NCI-H226 (cell line): ENCODE results near the gene SSNA1.

Experiments
- DNase-seq: peaks from one replicate; pipeline ENCODE4 v3.0.0-alpha.2; 2015

SSNA1 gene

DNA sequence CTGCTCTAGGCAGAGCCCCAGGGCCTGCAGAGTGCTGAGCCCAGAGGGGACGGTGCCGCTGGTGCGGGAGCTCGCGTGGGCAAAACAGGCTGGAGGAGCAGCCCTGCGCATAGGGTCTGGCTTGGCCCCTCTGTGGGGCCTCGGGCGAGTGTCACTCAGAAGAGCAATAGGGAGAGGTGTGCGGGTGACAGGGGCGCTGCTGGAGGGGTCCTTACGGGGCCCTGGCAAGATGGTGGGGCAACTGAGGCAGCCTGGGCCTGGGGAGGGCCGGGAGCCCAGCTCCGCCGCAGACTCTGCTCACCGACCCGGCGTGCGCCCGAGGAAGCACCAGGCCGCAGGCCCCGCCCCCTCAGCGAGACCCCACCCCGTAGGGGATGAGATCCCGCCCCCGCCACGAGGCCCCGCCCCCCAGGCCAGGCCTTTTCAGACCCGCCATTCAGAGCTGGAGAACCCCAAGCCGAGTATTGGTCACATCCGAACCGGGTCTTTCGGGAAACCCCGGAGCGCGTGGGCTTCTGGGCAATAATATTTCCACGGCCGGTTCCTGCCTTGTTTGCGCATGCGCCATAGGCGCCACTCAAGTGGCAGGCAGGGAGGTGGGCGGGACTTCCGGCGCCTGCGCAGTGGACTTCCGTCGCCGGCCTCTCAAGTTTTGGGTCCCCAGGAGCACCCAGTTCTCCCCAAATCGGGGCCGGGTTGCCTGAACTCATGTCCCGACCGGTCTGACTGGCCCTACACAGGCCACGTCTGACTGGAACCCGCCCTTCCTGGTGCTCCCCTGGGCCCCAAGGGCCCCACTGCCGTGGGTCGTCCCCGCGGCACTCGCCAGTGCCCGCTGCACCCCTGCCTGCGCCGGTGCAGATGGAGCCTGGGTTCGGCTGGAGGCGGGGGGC lies 34.8 kb downstream of the SSNA1 start:
- peak; percentile 94 for DNase-seq

DNA sequence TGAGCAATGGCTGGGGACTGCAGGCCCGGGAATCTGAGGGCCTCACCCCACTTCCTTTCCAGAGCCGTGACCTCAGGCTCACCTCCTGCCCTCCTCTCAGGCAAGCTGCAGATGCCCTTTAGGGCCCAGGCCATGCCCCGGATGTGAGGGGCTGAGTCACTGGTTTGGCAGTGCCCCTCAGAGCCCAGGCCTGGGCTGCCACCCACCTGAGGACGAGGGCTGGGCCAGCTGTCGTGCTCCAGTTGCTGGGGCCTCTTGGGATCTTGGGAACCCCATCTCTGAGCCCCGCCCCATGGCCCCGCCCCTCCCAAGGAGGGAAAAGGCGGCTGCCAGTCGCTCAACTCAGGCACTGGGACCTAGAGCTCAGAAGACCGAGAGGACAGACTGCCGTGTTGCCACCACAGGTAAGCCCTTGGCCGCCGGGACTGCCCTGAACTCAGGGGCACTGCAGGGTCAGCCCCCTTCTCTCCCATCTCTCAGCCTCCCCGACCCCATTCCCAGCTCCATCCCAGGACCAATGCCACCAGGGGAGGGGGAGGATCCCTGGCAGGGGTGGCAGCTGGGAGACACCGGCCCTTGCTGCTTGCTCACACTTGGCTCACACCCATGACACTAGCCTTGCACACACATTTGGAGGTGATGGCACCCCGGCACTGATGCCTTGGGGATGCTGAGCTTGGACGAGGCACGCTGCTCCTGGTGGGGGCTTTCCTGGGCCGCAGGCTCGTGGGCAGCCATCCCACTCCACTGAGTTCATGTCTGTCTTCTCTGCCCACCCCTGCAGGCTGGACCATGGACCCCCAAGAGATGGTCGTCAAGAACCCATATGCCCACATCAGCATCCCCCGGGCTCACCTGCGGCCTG lies 36.6 kb downstream of the SSNA1 start, which contains the start of gene CYSRT1:
Gene CYSRT1, plus strand, starts transcription at position 345 of the 865 bp plus-strand sequence. Its CDS starts 448 bp downstream, at position 793.
- DNase-seq, result no peak

DNA sequence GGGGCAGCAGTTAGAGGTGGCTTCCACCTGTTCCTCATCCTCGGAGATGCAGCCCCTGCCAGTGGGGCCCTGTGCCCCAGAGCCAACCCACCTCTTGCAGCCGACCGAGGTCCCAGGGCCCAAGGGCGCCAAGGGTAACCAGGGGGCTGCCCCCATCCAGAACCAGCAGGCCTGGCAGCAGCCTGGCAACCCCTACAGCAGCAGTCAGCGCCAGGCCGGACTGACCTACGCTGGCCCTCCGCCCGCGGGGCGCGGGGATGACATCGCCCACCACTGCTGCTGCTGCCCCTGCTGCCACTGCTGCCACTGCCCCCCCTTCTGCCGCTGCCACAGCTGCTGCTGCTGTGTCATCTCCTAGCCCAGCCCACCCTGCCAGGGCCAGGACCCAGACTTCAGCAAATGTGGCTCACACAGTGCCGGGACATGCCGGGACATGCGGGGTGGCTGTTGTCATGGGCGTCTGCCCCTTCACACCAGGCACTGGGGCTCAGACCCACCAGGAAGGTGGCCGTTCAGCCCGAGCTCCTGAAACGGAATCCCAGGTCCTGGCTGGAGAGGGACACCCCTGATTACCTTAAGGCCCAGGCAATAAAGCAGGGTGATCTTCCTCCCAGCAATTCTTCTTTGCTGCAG lies 37.3 kb downstream of the SSNA1 start:
- no peak for DNase-seq

DNA sequence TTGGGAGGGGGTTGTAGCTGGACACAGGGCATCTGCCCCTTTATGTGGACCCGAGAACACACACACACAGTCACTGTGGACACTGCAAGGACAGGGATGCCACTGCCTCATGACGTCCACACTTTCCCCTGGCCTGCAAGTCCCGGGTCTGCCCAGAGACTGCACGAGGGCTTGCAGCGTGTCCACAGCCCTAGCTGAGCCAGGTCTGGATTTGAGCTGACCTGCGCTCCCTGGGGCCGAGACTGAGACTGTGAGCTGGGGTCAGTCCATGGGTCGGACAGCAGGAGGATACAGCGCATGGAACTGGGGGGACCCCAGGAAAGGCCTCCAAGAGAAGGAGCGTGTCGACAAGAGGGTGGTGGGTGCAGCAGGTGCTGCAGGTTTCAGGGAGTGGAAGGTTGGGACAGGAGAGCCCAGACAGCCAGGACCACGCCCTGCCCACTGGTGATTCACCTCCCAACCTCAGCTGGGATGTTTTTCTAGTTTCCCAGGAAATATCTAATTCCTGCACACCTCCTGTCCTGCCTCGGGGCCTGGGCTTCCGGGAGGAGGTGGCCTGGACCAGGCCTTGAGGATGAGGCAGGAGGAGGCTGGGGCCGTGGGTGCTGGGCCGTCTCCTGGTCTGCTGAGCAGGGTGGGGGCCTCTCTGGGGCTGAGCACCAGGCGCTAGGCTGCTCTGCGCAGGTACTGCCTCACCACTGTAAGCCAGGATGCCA lies 38.0 kb downstream of the SSNA1 start:
- DNase-seq, result peak; percentile 81

DNA sequence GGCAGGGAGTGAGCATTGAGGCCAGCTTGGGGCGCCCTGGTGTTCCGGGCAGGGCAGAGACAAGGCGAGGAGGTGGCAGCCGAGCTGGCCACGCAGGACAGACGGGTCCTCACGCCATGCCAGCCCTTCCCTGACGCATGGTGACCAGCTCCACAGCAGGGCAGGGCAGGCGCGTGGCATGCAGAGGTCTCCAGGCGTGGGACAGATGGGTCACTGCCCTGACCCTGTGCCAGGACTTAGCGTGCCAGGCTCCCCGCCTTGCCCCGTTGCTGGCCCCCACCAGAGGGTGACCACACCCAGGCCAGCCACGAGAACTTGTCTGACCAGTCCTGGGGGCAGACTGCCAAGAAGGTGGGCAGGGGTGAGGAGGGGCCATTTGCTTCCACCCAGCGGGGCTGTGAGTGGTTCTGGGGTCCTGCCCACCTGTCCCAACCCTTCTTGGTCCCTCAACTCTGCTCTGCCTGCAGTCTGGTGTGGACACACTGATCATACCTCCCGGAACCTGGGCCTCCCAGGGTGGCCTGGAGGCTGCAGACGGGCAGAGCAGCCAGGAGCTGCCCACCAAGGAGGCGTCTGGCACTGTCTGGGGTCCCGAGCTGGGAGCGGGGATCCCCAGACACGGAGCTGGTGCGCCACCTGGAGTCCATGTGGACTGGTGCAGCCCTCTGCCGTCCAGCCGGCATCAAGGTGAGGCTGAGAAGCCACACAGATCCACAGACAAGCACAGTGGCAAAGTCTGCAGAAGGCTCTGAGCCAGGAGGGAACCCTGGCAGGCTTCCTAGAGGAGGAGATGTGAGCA lies 38.8 kb downstream of the SSNA1 start, which contains the start of gene RNF224:
Gene RNF224, plus strand, starts transcription at position 449 of the 799 bp plus-strand sequence. CDS start 834 bp downstream, outside the sequence.
- peak; percentile 68 for DNase-seq

DNA sequence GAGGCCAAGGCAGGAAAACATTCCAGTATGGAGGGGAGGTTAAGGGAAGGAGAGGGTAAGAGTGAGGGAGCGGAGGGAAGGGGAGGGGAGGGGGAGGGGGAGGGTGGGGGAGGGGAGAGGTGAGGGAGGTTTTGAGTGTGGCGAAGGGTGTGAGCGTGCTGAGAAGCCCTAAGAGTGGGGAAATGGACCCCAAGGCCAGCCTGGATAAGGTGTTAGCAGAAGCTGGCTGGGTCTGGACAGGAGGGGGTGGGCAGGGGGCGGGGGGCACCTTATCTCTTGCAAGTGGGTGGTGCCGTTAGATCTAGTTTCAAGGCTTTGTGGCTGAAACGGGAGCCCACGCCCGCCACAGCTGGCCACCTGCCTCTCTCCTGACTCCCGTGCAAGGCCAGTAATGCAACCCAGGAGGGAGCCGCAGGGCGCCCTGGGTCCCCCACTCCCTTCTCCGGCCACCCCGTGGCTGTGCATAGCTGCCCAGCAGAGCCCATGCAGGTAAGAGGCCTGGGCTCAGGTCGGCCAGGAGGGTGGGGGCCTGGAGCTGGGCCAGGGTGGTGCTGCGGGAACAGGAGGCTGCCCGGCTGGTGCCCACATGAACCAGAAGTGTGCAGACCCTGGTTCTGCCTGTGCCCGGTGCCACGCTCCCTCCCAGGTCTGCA lies 39.5 kb downstream of the SSNA1 start:
- DNase-seq, result no peak

DNA sequence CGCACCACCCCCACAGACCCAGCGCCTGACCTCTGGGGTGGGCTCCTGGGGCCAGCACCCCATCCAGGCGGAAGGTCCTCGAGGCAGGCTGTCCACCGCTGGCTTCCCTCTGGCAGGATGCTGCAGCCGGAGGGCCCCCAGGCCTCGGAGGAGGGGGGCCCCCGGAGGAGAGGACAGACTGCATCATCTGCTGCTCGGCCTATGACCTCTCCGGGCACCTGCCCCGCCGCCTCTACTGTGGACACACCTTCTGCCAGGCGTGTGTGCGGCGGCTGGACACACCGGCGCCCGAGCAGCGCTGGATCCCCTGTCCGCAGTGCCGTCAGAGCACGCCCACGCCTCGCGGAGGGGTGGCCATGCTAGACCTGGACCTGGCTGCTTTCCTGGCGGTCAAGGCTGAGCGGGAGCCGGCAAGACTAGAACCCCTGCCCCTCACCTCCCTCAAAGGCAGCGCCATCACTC lies 40.1 kb downstream of the SSNA1 start:
- no peak for DNase-seq

DNA sequence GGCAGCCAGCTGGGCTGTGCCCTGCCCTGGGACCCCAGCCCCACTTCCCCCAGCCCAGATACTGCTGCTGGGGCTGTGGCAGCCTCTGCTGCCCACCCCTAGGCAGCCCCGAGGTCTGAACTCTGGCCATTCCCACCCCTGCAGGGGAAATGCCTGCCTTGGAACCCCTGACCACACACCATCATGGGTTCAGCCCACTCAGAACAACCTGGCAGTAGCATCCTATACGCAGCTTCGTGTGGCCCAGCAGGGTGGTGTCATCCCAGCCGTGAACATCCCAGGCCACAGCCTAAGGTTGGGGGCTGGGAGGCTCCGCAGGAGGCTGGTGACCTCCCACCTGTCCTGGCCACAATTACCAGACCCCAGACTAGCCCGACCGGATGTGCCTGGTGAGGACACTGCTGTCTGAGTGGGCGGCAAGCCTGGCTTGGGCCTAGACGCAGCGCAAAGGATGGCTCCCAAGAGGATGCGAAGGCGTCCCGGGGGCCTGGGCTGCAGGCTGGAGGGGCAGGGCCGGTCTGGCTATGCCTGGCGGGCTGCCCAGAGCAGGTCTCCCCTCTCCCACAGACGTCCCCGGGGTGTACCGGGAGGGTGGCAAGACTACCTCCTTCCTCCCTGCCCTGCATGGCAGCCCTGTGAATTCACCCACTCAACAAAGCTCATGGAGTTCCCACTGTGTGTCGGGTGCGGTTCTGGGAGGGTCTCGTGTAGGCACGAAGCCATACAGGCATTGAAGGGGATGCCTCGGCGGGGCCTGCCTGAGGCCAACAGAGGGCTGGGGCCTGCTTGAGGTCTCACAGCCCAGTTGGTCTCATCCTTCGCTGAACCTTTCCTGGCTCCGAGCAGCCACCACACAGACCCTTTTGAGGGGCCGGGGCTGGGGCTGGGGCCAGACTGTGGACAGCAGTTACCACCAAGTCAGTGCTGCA lies 40.8 kb downstream of the SSNA1 start:
- DNase-seq, result no peak

DNA sequence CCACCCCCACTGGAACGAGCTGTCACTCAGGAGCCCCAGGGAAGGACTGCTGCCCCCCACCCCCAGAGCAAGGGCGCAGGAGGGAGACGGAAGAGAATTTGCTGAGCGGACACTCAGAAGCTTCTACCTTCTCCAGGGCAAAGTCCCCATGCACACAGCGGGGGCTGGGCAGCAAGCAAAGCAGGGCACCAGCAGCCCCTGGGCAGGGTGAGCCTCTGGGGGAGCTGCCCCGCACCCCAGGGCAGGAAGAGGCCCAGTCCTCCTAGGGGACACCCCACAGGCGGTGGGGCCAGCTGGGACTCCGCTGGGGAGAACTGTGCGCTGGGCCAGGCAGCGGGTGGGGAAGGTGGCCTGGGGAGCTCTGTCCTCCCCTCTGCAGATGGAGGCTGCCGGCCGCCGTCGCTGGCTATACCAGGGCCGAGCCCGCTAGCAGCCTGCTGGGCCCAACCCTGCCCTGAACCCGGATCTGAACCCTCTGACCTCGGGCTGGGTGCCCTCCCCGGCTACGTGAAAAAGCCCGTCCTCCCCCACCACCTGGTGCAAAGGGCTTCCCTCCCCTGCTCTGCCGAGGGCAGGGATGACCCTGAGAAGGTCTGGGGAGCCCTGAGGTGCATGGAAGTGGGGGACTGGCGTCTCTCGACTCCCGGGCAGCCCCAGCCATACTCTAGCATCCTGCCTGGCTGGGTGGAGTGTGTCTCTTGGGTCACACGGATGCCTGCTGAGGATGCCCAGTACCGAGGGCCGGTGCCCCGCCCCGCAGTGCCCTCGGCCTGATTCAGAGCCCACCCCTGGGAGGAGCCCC lies 41.6 kb downstream of the SSNA1 start:
- DNase-seq, result no peak

DNA sequence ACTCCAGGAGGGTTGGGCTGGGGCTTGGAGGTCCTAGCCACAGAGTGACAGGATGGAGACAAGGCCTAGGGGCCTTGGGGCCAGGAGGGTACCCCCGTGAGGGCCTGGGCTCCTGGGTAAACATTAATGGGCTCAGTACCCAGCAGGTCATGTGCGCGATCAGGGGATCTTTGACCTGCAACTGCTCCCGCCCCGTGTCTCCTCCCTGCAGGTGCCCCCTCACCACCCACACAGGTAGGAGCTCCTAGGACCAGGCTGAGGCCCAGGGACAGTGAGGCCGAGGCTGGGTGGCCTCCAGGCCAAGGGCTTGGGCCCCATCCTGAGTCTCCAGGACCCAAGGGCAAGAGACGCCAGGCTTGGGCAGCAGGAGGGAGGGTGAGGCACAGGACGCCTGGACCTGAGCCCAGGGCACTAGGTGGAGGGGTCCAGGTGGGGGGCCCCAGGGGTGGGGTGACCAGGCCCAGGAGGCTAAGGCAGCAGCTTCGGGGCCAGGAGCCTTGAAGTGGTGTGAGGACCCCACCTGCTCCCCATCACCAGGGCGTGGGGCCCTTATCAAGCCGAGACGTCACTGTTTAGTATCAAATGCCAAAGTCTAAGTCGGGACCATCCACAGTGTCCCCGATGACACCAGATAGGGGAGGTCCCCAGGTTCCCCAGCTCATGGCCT lies 42.4 kb downstream of the SSNA1 start, which contains the start of gene SLC34A3:
Gene SLC34A3, plus strand, starts transcription at position 197 of the 667 bp plus-strand sequence. CDS start 802 bp downstream, outside the sequence.
- no peak for DNase-seq

DNA sequence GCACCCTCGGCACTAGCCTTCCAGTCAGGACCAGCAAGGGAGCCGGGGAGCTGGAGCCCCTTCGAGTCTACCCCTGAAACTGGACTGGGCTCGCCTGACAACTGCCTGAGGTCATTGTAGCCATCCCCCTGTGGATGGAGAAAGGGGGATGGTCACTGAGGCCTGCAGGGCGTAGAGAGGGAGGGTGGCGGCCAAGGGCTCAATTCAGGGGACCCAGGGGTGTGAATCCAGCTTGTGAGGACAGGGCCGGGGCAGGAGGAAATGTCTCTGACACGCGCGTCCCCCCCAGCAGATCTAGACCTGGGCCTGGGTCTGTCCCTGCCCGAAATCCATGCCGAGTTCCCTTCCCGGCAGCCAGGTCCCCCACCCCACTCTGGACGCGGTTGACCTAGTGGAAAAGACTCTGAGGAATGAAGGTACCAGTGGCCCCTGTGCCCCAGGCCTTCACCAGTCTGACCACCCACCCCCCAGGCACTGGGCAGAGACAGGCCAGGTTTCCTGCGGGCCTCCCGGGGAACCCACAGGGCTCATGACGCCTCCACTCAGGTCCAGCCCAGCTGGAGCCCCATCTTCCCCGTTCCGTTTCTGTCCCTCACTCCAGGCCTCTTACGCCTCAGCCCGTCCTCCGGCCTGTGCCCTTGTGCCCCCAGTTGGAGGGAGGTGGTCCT lies 43.0 kb downstream of the SSNA1 start:
- no peak for DNase-seq

DNA sequence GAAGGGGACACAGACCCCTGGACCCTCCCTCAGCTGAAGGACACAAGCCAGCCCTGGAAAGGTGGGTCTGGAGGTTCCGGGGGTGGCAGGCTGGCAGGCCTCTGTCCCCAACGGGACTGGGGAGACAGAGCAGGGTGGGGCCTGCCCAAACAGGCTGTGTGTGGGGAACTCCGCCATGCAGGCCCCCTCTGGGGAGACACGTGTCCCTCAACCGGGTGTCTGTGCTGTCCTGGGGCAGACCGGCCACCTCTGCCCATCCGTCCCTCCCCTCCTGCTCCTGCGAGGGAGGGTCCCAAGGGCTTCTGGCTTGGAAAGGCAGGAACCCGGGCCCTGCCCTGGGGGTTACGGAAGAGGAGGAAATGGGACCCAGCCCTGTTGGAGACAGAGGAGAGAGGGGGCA lies 43.6 kb downstream of the SSNA1 start:
- no peak for DNase-seq

DNA sequence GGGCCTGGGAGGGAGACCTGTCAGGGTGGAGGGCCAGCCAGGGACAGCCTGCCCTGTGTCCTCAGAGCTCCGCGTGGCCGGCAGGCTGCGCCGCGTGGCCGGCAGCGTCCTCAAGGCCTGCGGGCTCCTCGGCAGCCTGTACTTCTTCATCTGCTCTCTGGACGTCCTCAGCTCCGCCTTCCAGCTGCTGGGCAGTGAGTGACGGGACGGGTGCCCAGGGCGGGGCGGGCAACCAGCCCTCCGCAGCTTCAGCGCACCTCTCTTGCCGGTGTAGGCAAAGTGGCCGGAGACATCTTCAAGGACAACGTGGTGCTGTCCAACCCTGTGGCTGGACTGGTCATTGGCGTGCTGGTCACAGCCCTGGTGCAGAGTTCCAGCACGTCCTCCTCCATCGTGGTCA lies 44.0 kb downstream of the SSNA1 start:
- DNase-seq, result no peak

DNA sequence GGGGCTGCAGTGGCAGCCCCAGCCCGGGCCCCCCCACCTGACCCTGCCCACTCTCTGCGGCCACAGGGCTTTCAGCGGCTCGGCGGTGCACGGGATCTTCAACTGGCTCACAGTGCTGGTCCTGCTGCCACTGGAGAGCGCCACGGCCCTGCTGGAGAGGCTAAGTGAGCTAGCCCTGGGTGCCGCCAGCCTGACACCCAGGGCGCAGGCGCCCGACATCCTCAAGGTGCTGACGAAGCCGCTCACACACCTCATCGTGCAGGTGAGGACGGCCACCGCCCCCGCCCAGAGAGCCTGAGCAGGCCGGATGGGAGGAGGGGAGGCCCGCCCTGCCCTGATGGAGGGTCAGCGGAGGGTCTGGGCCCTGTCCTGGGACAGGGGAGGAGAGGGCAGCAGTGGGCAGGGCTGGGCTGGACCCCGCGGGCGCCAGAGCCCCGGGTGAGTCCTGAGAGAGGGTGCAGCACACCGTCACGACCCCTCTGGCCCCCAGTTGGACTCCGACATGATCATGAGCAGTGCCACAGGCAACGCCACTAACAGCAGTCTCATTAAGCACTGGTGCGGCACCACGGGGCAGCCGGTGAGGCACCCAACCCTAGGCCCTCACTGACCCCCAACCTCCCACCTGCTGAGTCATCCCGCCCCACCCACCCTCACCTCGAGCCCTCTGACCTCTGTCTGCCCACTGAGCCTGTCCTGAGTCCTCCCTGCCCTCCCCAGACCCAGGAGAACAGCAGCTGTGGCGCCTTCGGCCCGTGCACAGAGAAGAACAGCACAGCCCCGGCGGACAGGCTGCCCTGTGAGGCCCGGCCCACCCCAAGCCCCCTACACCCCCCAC lies 44.9 kb downstream of the SSNA1 start:
- DNase-seq, result no peak

DNA sequence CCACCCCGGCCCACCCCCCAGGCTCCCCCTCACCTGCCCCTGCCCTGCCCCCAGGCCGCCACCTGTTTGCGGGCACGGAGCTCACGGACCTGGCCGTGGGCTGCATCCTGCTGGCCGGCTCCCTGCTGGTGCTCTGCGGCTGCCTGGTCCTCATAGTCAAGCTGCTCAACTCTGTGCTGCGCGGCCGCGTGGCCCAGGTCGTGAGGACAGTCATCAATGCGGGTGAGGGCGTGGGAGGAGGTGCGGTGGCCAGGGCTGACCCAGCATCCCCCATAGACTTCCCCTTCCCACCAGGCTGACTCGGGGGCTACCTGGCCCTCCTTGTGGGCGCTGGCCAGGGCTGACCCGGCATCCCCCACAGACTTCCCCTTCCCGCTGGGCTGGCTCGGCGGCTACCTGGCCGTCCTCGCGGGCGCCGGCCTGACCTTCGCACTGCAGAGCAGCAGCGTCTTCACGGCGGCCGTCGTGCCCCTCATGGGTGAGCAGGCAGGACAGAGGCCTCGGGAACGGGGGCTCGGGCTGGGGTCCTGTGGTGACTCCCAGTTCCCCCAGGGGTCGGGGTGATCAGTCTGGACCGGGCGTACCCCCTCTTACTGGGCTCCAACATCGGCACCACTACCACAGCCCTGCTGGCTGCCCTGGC lies 45.7 kb downstream of the SSNA1 start:
- DNase-seq, result no peak
